B cell (primary cell): ENCODE data around the gene CRY1. TPM values are rescaled to one million over a fixed set of nuclear protein-coding genes. Genes with fewer than 3 reads are reported as not detected.
"Not testable (repeated sequence)": the region's sequence is repeated elsewhere in the genome, so short reads cannot be mapped to it uniquely, and the experiment has no call there.

Experiments
- ATAC-seq: fragments of 200-7000 bp; cut with Tn5 transposase; one replicate; pipeline ENCODE4 v1.10.0; 2021; ENCODE audit warnings: low read depth, mild to moderate bottlenecking, moderate number of reproducible peaks, moderate library complexity
- CTCF ChIA-PET: fragments of 350-600 bp; sonication (Branson Sonifier 250); formaldehyde crosslinking; loops from one replicate; lab custom pipeline; 2021; ENCODE audit warnings: antibody characterized with exemption, inconsistent platforms; lab: Charles Lee
- POLR2A ChIA-PET: fragments of 350-600 bp; sonication (Branson Sonifier 250); formaldehyde crosslinking; loops from one replicate; lab custom pipeline; 2021; ENCODE audit warnings: antibody characterized with exemption; lab: Charles Lee
- DNase-seq: peaks from one replicate; pipeline ENCODE4 v3.0.0; 2013
- H2AFZ ChIP-seq: 2 replicates; pipeline ENCODE4 v1.6.1; 2012; ENCODE audit warnings: mild to moderate bottlenecking, low read depth, low read length; ENCODE audit not compliant: insufficient read depth, poor library complexity, severe bottlenecking
- H3K27ac ChIP-seq, 2 donors: 1 replicate in 1 of 2; 2 replicates in 1 of 2; pipeline ENCODE4 v1.5.1; 2012 to 2013; ENCODE audit warnings: low read length in 2 of 2, mild to moderate bottlenecking in 2 of 2, moderate library complexity in 1 of 2
- H3K27me3 ChIP-seq, 4 experiments: fragments of 200-600 bp in 1 of 4; sonication (generic) in 1 of 4; replicated peaks in 1 of 4; 1 replicate in 2 of 4; 2 replicates in 2 of 4; pipeline versions ENCODE4 v1.6.1 to v1.7.0; 2013 to 2016; ENCODE audit warnings: low read length in 3 of 4, mild to moderate bottlenecking in 2 of 4, mixed read lengths in 1 of 4, moderate library complexity in 1 of 4; ENCODE audit not compliant: insufficient read depth in 4 of 4, control insufficient read depth in 3 of 4; ENCODE audit errors: control extremely low read depth in 1 of 4
- H3K36me3 ChIP-seq, 2 experiments: replicated peaks in 1 of 2; 1 replicate in 1 of 2; 2 replicates in 1 of 2; pipeline versions ENCODE4 v1.6.1 to v1.7.1; 2013; ENCODE audit warnings: low read length in 1 of 2; ENCODE audit not compliant: insufficient read depth in 2 of 2, control insufficient read depth in 1 of 2; ENCODE audit errors: control extremely low read depth in 1 of 2, extremely low read depth in 1 of 2
- H3K4me1 ChIP-seq, 2 donors: fragments of 200-600 bp in 1 of 2; sonication (generic) in 1 of 2; 1 replicate in 1 of 2; 2 replicates in 1 of 2; pipeline versions ENCODE4 v1.5.1 to v1.6.1; 2013 to 2017; ENCODE audit warnings: low read length in 2 of 2; ENCODE audit not compliant: control insufficient read depth in 2 of 2, insufficient read depth in 2 of 2
- H3K4me2 ChIP-seq: replicated peaks from 2 replicates; pipeline ENCODE3; 2012; ENCODE audit warnings: mild to moderate bottlenecking, low read depth, low read length; ENCODE audit not compliant: poor library complexity, severe bottlenecking
- H3K4me3 ChIP-seq, 5 experiments: fragments of 200-600 bp in 1 of 5; sonication (generic) in 1 of 5; 1 replicate in 3 of 5; 2 replicates in 2 of 5; pipeline versions ENCODE4 v1.5.1 to v1.7.0; 2011 to 2016; ENCODE audit warnings: low read length in 4 of 5, mild to moderate bottlenecking in 4 of 5, low read depth in 2 of 5, control low read depth in 1 of 5, moderate library complexity in 1 of 5; ENCODE audit not compliant: insufficient read depth in 1 of 5; ENCODE audit errors: control extremely low read depth in 1 of 5, extremely low read depth in 1 of 5
- H3K79me2 ChIP-seq: fragments of 200-600 bp; sonication (generic); one replicate; pipeline ENCODE4 v1.6.0; 2016; ENCODE audit warnings: low read length; ENCODE audit not compliant: control insufficient read depth, insufficient read depth
- H3K9ac ChIP-seq: fragments of 200-600 bp; sonication (generic); 2 replicates; pipeline ENCODE4 v1.6.1; 2017; ENCODE audit warnings: mild to moderate bottlenecking, low read length, moderate library complexity
- H3K9me3 ChIP-seq, 3 donors: one replicate each; pipeline versions ENCODE4 v1.6.1 to v1.7.1; 2013; ENCODE audit warnings: low read length in 2 of 3; ENCODE audit not compliant: control insufficient read depth in 2 of 3, insufficient read depth in 1 of 3; ENCODE audit errors: control extremely low read depth in 1 of 3
- H4K20me1 ChIP-seq: 2 replicates; pipeline ENCODE4 v1.6.0; 2012; ENCODE audit warnings: mild to moderate bottlenecking, low read length; ENCODE audit not compliant: insufficient read depth, control insufficient read depth, poor library complexity, severe bottlenecking
- H3K27ac Mint-ChIP-seq: one replicate; pipeline ENCODE4 v1.8.0; 2021; ENCODE audit warnings: mixed read lengths
- H3K27me3 Mint-ChIP-seq: one replicate; pipeline ENCODE4 v1.8.0; 2021; ENCODE audit warnings: mixed read lengths
- H3K4me1 Mint-ChIP-seq: one replicate; pipeline ENCODE4 v1.8.0; 2021; ENCODE audit warnings: mixed read lengths
- H3K4me3 Mint-ChIP-seq: one replicate; pipeline ENCODE4 v1.8.0; 2021; ENCODE audit warnings: mixed read lengths
- H3K9me3 Mint-ChIP-seq: one replicate; pipeline ENCODE4 v1.8.0; 2022; ENCODE audit warnings: mixed read lengths; ENCODE audit not compliant: insufficient read depth
- EZH2 ChIP-seq: IDR thresholded peaks from 2 replicates; pipeline ENCODE4 v1.6.1; 2012; ENCODE audit warnings: borderline replicate concordance, low read depth, mild to moderate bottlenecking, moderate library complexity, low read length; ENCODE audit not compliant: insufficient read depth, poor library complexity, severe bottlenecking
- WGBS: methylation state at CpG from one replicate; pipeline ENCODE4 v1.1.5; 2013; ENCODE audit warnings: missing lambda C conversion rate; ENCODE audit not compliant: insufficient coverage; 5-methylcytosine and 5-hydroxymethylcytosine counted together
- intact Hi-C: fragments of 100-400 bp; cut with micrococcal nuclease; formaldehyde crosslinking; loops from one replicate; pipeline ENCODE4 v1.10.0; 2022
- polyA plus RNA-seq: library from polyadenylated mRNA; depleted of rRNA; stranded (reverse); fragments of >200 nt; gene quantifications from 2 replicates; pipeline ENCODE4 v1.2.3, GENCODE V29; 2012
- total RNA-seq, 2 donors: library from RNA; stranded (reverse); fragments of 120-200 nt in 1 of 2; gene quantifications; 1 replicate in 1 of 2; 2 replicates in 1 of 2; pipeline versions ENCODE4 v1.2.3 to v1.2.4, GENCODE V29; 2013 to 2022
- TF ChIP-seq, protein P1 (sequence below): fragments of 200-600 bp; IDR thresholded peaks from one replicate; pipeline ENCODE4 v1.8.0; 2022; ENCODE audit warnings: antibody characterized with exemption, mild to moderate bottlenecking

The CRY1 gene
- total and polyA plus RNA-seq, 2 donors (not counting 1 experiment from before 2014, with no cell fraction given) = 2.4 to 8.8 TPM

DNA sequence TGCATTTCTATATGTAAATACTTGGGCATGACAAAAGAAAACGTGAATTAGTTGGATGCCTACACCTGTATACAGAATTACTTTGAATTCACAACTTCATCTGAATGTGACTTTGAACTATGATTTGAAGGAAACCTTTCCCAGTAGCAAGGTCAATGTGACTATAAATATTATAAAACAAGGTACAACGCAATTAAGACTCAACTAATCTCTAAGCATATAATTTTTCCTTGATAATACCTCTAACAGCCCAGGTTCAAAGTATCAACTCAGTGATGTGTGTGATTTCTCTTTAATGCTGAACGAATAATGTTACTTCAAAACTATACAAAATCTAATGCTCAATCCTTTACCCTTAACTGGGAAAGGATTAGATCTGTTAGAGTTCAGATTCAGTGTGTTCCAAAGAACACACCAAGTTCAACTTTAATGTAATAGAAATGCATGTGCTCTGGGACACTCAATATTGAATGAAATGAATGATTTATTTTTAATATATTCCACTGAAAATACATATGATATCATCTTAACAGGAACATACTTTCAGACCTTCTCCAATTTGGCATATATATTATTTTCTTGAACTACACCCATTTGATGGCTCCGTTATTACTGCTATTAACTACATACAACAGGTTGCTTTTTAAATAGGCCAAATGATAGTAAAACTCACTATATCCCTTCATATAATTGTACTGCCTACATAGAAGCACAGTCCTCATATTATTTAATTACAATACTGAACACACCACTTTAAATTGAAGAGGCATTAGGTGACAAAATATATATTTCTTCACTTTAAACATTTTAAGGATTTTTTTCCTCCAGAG, 66.3 kb downstream of the CRY1 start:
- H3K4me3 ChIP-seq = no peak overlapping the region
- no peaks in the 10 kb centered on the region for H3K36me3 ChIP-seq
- WGBS = 100% methylated on average over 1 of the region's 4 CpGs
- no peak overlapping the region for H3K27ac ChIP-seq
- ATAC-seq (no peak), DNase-seq (no peak)
- Mint-ChIP-seq H3K27ac (no peak overlapping the region), H3K9me3 (no peaks in the 10 kb centered on the region), H3K4me3 (no peak overlapping the region), H3K27me3 (peaks cover 2% of the 10 kb centered on the region), H3K4me1 (no peaks in the 10 kb centered on the region)
- H3K27me3 ChIP-seq = no peaks in the 10 kb centered on the region
- no peak overlapping the region for H3K9ac ChIP-seq
- ChIA-PET POLR2A (no interaction called here), CTCF (no interaction called here)
- H3K79me2 ChIP-seq = no peaks in the 10 kb centered on the region
- H2AFZ ChIP-seq = no peak overlapping the region
- no peaks in the 10 kb centered on the region for H3K9me3 ChIP-seq
- no peaks in the 10 kb centered on the region for H4K20me1 ChIP-seq
- no peaks in the 10 kb centered on the region for H3K4me1 ChIP-seq
- no peak overlapping the region for H3K4me2 ChIP-seq
- intact Hi-C loops = no loop called here
- TF ChIP-seq, protein P1, sequence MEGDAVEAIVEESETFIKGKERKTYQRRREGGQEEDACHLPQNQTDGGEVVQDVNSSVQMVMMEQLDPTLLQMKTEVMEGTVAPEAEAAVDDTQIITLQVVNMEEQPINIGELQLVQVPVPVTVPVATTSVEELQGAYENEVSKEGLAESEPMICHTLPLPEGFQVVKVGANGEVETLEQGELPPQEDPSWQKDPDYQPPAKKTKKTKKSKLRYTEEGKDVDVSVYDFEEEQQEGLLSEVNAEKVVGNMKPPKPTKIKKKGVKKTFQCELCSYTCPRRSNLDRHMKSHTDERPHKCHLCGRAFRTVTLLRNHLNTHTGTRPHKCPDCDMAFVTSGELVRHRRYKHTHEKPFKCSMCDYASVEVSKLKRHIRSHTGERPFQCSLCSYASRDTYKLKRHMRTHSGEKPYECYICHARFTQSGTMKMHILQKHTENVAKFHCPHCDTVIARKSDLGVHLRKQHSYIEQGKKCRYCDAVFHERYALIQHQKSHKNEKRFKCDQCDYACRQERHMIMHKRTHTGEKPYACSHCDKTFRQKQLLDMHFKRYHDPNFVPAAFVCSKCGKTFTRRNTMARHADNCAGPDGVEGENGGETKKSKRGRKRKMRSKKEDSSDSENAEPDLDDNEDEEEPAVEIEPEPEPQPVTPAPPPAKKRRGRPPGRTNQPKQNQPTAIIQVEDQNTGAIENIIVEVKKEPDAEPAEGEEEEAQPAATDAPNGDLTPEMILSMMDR = no peak
- TF ChIP-seq EZH2 = no peak

DNA sequence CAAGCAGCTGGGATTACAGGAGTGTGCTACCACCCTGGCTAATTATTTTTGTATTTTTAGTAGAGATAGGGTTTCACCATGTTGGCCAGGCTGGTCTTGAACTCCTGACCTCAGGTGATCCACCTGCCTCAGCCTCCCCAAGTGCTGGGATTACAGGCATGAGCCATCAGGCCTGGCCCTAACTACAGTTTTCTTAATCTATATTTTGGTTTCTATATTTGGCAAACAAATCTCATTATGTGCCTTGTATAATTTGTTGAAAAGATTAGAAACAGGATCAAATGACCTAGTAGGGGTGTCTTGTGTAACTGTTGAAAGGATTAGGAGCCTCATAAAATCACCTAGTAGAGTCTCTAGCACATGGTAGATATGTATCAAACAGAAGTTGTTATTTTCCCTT, 67.0 kb downstream of the CRY1 start:
- H3K27me3 ChIP-seq, H3K9me3 Mint-ChIP-seq, H3K4me3 ChIP-seq, H3K27ac ChIP-seq, H2AFZ ChIP-seq, ATAC-seq, H3K9ac ChIP-seq, H3K79me2 ChIP-seq, H3K9me3 ChIP-seq, CTCF ChIA-PET, POLR2A ChIA-PET, H3K4me3 Mint-ChIP-seq, H3K4me2 ChIP-seq, H3K4me1 Mint-ChIP-seq, H4K20me1 ChIP-seq, H3K36me3 ChIP-seq, H3K27ac Mint-ChIP-seq, DNase-seq, intact Hi-C loops, H3K27me3 Mint-ChIP-seq, H3K4me1 ChIP-seq: not testable (repeated sequence)
